ENCODE results near the gene GLRX.
A peak's percentile ranks its signal among the peaks of the same experiment; 100 is the strongest.
"Not testable (repeated sequence)": the region's sequence is repeated elsewhere in the genome, so short reads cannot be mapped to it uniquely, and the experiment has no call there.

Gene GLRX

DNA sequence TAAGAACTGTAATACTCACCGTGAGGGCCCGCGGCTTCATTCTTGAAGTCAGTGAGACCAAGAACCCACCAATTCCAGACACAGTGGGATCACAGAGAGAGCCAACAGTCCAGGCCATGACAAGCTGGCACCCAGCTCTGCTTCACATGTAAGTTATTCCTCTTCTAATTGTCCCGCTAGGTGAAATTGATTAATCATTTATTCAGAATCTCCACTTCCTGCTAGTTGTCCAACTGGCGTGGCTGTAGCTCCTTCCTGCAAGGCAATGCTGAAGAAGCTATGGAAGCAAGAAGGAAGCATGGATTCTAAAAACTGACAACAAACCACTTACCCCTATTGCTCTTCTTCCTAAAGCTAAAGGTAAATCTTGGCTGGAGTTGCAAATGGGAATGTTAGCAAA lies 30.0 kb upstream of the GLRX start:
- H3K4me3 ChIP-seq (replicated peaks; ENCODE audit: low read depth, low read length): no peak overlapping the region
- no peak for DNase-seq (ENCODE audit: low read depth)
- TF ChIP-seq, protein P1, sequence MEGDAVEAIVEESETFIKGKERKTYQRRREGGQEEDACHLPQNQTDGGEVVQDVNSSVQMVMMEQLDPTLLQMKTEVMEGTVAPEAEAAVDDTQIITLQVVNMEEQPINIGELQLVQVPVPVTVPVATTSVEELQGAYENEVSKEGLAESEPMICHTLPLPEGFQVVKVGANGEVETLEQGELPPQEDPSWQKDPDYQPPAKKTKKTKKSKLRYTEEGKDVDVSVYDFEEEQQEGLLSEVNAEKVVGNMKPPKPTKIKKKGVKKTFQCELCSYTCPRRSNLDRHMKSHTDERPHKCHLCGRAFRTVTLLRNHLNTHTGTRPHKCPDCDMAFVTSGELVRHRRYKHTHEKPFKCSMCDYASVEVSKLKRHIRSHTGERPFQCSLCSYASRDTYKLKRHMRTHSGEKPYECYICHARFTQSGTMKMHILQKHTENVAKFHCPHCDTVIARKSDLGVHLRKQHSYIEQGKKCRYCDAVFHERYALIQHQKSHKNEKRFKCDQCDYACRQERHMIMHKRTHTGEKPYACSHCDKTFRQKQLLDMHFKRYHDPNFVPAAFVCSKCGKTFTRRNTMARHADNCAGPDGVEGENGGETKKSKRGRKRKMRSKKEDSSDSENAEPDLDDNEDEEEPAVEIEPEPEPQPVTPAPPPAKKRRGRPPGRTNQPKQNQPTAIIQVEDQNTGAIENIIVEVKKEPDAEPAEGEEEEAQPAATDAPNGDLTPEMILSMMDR (IDR thresholded peaks at IDR 0.05; ENCODE audit: low read length, missing control alignments): no peak

DNA sequence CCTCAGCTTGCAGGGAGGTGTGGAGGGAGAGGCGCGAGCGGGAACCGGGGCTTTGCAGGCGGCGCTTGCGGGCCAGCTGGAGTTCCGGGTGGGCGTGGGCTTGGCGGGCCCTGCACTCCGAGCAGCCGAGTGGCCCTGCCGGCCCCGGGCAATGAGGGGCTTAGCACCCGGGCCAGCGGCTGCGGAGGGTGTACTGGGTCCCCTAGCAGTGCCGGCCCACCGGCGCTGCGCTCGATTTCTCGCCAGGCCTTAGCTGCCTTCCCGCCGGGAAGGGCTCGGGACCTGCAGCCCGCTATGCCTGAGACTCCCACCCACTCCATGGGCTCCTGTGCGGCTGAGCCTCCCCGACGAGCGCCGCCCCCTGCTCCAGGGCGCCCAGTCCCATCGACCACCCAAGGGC lies 28.6 kb upstream of the GLRX start:
- DNase-seq (ENCODE audit: low read depth): not testable (repeated sequence)

DNA sequence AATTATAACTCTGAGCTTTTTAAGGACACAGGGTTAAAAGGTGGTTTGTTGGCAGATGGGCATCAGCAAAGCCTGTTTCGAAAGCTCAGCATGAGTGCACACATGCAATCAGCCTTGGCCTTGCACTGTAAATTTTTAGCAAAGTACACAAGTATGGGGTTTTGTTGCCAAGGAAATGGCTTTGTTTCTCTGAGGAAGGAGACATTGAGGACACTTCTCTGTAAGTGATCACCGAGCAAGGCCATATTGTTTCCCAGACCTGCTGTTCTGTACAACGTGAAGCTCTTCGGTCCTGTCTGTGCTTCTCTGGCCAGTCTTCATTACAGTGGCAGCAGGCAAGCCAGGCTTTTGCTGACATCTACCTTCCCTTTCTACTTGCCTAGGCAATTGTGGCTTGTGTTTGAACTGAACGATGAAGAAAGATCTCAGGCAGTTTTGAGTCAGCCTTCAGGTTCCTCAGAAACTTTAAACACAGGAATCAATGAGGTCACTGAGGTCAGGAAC lies 27.9 kb upstream of the GLRX start:
- no peak overlapping the region for H3K4me3 ChIP-seq (replicated peaks; ENCODE audit: low read depth, low read length)
- TF ChIP-seq, protein P1 (IDR thresholded peaks at IDR 0.05; ENCODE audit: low read length, missing control alignments): no peak
- DNase-seq (ENCODE audit: low read depth): no peak

More for the DNA sequence above, 28.6 kb upstream of the GLRX start:
- not testable (repeated sequence) for H3K4me3 ChIP-seq (replicated peaks; ENCODE audit: low read depth, low read length)

DNA sequence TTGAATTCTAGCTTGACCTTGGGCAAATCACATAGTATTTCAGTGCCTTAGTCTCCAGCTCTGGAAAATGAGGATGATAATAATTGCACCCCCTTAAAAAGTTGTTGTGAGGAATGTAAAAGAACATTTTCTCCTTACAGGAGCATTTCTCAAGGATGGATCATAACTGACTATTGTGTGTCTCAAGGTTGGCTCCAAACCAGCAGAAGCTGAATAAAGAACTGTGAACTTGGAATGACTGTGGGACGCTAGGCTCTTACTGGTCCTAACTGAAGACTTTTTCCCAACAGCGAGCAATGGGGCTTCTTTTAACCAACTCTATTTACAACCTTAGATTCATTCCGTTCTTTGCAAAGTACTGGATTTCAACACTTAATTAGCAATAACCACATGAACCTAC lies 26.2 kb upstream of the GLRX start:
- TF ChIP-seq, protein P1 (IDR thresholded peaks at IDR 0.05; ENCODE audit: low read length, missing control alignments): no peak
- no peak overlapping the region for H3K4me3 ChIP-seq (replicated peaks; ENCODE audit: low read depth, low read length)
- peak; percentile 66 for DNase-seq (ENCODE audit: low read depth)

DNA sequence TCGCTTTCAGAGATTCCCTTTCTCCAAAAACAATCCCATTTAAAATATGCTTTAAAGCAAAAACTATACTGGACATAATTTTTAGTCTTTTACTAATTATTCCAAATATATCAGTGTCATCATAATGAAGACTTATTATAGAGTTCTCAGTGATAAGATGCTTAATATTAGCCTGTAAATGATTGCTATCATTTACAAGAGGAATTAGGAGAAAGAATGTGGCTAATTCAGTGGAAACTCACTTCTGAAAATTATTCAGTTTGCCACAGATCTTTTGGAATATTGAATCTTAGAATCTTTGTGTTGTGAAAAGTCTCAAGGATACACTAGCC lies 24.7 kb upstream of the GLRX start:
- TF ChIP-seq, protein P1 (IDR thresholded peaks at IDR 0.05; ENCODE audit: low read length, missing control alignments): no peak
- no peak for DNase-seq (ENCODE audit: low read depth)
- no peak overlapping the region for H3K4me3 ChIP-seq (replicated peaks; ENCODE audit: low read depth, low read length)

DNA sequence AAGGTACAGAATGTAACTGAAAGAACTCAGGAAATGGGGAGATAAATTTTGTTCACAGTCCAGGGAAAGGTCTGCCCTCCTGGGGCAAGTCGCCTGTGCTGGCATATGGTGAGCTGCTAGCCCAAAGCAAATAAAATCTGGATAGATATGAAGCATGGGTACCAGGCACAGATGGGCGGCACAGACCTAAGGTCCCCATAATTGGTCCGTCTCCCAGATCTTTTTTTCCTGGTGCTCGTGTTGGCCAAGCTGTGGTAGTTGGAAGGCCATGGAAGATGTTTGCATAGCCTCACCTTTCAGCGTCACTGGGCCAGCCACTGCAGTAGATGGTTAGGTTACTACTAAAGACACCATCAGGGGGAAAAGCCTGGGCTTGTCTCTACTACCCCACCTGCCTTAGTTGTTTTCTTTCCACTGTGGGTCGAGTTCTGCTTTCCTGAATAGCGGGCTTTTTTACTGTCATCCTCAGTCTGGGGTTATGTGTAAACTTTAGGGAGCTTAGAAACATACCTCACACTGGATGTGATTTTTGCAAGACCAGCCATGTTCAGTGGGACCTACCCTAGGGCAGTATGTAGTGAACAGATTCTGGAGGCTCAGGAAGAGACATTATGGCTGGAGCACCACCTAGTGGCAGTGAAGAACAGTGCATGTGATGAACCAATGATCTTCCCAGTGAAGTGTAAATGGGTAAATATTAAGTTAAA lies 24.2 kb upstream of the GLRX start:
- TF ChIP-seq, protein P1 (IDR thresholded peaks at IDR 0.05; ENCODE audit: low read length, missing control alignments): peak; percentile 99
- no peak overlapping the region for H3K4me3 ChIP-seq (replicated peaks; ENCODE audit: low read depth, low read length)
- peak; percentile 89 for DNase-seq (ENCODE audit: low read depth)

DNA sequence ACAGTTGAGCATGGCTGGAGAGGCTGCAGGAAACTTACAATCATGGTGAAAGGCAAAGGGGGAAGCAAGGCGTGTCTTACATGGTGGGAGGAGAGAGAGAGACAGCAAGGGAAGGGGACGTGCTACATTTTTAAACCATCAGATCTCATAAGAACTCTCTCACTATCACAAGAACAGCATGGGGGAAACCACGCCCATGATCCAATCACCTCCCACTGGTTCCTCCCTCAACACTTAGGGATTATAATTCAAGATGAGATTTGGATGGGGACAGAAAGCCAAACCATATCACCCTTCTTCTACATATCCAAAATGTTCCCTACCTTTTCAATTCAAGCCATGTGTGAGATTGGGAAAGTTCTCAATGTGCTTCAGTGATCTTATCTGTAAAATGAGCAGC lies 22.9 kb upstream of the GLRX start:
- H3K4me3 ChIP-seq (replicated peaks; ENCODE audit: low read depth, low read length): no peak overlapping the region
- TF ChIP-seq, protein P1 (IDR thresholded peaks at IDR 0.05; ENCODE audit: low read length, missing control alignments): no peak
- DNase-seq (ENCODE audit: low read depth): no peak
